ENCODE measurements around the gene RSPH6A.

Gene RSPH6A

DNA sequence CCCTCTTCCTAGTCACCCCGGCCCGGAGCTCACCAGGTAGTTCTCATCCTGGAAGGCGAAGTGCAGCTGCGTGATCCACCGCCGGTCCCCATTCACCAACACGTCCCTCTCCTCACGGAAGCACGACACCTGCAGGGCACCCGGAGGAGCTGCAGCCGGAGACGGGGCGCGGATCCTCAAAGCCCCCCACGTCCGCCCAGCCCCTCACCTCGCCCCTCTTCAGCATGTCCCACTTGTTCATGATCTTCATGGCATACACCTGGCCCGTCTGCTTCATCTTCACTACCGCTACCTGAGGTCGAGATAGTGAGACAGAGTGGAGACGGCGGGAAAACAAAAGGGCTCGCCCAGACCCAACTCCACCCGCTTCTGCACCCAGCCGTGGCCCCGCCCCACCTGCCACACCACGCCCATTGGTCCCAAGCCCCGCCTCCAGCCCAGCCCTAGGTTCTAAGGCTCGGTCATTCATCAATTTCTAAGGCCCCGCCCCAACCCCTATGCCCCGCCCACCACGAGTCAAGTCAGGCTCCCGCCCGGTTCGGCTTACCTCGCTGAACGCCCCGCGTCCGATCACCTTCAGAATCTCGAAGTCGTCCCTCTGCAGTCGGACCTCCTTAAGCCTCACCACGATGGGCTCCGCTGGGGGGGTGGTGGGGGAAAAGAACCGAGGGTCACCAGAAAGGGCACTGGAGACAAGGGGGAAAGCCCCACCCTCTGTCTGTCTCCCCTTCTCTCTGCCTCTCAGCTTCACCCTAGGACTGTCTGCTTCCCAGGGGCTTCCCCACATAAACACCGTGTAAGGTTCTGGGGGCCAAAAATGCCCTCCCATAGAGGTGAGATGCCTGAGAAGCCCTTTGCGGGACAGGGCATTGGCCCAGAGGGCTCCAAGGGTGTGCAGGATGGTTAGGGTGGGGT lies 35.6 kb downstream of the RSPH6A start:
- no peak for DNase-seq

DNA sequence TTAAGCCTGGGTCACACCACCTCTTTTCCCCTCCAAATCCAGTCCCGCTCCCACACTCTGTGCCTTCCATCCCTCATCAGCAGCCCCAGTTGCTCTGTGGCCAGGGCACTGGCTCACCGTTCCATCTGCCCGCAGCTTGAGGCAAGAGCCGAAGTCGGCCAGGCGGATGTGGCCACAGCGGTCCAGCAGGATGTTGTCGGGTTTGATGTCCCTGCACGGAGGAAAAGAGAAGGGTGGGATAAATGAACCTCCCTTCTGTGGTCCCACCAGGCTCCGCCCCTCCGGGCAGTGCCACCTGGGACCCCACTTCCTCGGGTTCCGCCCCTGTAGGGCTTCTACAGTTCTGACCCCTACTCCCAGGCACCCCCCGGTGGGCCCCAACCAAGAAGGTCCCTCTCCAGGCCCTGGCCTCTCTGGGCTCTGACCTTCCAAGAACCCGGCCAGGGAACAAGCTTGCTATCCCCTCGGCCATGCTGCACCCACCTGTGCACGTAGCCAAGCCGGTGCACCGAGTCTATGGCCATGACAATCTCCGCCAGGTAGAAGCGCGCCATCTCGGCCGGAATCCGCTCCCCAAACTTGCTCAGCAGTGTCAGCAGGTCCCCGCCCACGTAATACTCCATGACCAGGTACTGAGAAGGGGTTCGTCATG lies 37.0 kb downstream of the RSPH6A start:
- DNase-seq: no peak

DNA sequence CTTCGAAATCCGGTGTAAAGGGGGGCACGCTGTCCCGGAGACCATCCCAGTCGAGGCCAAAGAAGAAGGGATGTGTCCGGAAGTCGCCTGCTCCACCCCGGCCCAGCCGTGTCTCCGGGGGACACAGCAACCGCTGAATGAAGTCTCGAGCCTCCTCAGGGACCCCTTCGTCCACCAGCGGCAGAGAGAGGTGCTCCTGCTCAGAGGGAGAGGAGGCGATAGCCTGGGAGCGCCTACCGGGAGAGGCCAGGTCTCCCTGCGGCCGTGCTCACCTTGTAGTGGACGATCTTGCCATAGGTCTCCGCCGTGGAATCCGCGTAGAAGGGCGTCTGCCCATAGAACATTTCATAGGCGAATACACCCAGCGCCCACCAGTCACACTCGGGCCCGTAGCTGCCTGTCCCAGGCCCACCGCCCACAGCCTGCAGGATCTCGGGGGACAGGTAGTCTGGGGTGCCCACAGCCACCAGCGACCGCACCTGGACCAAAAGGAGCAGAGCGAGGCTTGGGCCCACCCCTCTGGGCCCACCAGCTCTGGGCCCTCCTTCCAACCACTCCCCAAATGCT lies 37.6 kb downstream of the RSPH6A start:
- no peak for DNase-seq

DNA sequence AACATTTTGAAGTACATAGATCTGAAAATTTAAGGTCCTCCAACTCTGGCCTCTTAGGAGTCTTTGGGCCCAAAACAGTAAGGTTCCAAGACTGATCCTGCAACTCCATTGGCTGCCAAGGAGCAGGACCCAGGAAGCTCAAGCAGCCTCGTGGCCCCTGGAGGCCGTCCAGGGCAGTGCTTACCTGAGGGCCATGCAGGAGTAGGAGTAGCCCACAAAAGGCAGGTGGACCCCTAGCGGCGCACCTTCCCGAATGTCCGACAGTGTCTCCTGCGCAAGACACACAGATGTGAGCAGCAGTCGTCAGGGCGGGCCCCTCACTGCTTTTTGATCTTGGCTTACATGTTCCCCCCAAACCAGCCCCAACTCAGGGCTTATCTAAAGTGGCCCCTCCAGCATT lies 40.3 kb downstream of the RSPH6A start:
- DNase-seq: no peak

DNA sequence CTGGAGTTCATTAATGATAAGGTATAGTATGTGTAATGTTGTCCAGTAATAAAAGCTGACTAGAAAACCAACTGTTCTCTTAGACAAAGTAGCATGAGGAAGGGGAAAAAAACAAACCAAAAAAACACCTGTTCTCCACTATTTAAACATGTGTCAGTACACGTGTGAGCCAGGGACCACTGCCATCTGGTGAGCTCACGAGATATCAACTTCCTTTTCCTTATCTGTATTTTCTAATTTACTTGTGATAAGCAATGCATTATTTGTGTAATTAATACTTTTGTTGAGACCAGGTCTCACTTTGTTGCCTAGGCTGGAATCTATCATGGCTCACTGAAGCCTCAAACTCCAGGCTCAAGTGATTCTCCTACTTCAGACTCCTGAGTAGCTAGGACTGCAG lies 41.7 kb downstream of the RSPH6A start:
- DNase-seq: no peak

DNA sequence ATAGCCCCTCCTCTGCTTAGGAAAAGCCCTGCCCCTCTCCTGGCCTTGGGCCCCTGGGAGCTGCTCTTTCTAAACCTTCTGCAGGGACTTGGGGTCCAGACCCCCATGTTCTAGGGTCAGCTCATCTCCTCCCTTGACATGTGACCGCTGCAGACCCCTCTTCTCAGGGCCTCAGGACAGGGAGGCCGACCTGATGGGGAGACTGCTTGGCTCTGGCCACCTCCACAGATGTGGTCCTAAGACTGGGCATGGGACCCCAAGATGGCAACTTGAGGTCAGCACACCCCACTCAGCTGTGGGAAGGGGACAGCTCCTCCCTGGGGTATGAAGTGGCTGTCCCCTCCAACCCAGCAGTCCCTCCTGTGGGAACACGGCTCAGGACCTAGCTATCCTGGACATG lies 42.2 kb downstream of the RSPH6A start:
- no peak for DNase-seq

DNA sequence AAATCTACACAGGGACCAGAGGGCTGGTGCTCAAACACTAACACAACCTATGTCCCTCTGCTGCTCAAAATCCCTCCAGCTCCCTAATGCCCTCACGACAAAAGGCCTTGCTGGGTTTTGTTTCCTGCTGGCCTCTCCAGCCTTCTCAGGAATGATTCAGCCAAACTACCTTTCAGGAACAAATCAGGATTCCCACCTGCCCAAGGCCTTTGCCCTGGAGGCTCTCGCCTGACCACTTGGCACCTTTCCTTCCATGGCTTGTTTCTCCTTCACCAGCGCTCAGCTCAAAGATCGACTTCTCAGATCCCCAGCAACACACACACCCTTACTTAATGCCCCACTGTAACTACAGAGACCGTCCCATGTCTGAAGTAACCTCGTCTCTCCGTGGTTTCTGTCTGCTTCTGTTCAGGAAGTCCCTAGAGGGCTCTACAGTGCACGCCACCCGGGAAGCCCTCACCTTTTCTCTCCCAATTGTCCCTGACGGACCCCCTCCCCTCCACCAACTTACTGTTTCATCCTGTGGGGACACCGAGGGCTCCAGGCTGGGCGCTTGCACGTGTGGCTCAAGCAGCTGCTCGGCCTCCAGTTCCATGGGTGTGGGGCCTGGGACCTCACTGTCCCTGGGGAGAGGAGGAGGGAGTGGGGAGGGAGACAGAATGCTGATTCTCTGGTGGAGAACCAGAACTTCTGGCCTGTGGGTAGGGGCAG lies 42.8 kb downstream of the RSPH6A start:
- no peak for DNase-seq

DNA sequence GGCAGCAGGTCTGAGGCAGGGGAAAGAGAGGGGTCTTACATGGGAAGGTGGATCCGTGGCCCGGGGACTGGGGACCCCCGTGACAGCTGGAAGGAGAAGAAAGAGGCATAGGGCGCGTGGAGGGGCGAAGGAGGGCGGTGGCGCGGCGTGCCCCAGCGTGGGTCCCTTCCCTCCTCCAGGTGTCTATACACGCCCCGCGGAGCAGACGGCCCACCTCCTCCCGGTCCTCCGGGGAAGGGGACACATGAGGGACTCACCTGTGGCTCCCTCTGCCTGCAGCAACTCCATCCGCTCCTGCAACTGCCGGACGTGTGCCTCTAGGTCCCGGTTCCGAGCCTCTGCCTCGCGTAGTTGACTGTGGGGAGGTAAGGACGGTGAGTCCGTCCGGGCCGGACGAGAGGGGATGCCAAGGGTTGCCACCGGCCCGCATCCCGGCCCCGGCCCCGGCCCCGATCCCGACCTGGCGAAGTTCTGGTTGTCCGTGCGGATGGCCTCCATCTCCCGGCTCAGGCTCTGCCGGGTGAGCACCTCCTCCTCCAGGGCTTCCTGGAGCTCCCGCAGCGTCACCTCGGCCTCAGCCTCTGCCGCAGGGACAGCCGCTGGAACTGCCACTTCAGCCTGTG lies 43.7 kb downstream of the RSPH6A start:
- DNase-seq: no peak

DNA sequence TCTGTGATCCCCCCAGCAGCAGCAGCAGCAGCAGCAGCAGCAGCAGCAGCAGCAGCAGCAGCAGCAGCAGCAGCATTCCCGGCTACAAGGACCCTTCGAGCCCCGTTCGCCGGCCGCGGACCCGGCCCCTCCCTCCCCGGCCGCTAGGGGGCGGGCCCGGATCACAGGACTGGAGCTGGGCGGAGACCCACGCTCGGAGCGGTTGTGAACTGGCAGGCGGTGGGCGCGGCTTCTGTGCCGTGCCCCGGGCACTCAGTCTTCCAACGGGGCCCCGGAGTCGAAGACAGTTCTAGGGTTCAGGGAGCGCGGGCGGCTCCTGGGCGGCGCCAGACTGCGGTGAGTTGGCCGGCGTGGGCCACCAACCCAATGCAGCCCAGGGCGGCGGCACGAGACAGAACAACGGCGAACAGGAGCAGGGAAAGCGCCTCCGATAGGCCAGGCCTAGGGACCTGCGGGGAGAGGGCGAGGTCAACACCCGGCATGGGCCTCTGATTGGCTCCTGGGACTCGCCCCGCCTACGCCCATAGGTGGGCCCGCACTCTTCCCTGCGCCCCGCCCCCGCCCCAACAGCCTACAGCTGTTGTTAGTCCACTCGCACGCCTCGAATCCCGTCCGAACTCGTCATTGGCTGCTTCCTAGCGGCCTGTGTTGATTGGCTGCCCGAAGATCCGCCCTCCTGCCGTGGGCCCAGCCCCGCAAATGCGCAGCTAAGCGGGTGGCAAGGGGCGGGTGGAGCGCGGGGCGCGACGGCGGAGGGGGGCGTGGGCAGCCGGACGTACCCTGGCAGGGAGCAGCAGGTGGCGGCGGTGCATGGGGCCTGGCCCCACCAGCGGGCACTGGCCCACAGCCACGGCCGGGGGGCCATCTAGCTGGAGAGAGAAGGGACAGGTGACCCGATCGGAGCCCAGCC lies 44.7 kb downstream of the RSPH6A start:
- peak; percentile 70 for DNase-seq

DNA sequence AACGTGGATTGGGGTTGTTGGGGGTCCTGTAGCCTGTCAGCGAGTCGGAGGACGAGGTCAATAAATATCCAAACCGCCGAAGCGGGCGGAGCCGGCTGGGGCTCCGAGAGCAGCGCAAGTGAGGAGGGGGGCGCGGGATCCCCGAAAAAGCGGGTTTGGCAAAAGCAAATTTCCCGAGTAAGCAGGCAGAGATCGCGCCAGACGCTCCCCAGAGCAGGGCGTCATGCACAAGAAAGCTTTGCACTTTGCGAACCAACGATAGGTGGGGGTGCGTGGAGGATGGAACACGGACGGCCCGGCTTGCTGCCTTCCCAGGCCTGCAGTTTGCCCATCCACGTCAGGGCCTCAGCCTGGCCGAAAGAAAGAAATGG lies 45.3 kb downstream of the RSPH6A start:
- no peak for DNase-seq

DNA sequence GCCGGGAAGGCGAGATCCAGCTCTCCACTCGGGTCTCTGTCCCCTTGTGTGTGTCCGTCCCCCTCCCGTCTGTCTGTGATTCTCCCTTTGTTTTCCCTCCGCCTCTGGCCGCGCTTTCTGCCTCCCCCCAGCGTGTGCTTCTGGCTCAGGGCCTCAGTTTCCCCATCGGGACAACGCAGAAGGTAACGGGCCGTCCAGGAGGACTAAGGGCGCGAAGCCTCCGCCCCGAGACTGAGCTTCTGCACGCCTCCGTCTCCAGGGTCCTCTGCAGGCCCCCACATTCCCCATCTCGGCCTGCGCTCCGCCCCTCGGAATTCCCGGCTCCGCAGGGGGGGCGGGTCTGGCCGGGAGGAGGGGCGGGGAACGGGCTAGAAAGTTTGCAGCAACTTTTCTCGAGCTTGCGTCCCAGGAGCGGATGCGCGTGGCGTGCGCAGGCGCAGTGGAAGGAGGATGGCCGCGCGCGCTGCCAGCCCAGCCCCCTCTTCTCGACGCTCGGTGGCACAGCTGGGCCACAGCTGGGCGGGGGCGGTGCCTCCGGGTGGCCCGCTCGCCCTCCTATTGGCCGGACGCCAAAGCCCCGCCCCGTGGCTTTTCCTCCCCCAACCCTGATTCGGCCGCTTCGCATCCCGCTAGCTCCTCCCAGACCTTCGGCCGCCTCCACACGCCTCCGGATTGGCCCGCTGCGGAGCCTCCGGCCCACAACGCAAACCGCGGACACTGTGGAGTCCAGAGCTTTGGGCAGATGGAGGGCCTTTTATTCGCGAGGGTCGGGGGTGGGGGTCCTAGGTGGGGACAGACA lies 45.9 kb downstream of the RSPH6A start, which contains the start of gene SIX5:
Gene SIX5 (minus strand): TSS at position 269 of the 799 bp plus-strand sequence. CDS start 408 bp downstream, outside the sequence.
- DNase-seq: no peak

DNA sequence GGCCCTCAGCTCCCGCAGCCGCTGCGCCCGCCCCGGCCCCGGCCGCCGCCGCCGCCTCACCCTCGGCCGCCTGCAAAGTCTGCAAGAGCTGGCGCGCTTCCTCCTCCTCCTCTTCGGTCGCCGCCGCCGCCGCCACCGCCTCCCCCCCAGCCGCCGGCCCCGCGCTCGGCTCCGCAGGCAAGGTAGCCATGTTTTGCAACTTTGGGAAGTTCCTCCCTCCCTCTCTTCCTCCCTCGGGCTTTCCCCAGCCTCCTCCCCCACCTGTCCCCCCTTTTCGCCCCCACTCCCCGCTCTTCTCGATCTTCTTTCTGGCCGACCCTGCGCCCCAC lies 46.5 kb downstream of the RSPH6A start:
- DNase-seq: no peak

DNA sequence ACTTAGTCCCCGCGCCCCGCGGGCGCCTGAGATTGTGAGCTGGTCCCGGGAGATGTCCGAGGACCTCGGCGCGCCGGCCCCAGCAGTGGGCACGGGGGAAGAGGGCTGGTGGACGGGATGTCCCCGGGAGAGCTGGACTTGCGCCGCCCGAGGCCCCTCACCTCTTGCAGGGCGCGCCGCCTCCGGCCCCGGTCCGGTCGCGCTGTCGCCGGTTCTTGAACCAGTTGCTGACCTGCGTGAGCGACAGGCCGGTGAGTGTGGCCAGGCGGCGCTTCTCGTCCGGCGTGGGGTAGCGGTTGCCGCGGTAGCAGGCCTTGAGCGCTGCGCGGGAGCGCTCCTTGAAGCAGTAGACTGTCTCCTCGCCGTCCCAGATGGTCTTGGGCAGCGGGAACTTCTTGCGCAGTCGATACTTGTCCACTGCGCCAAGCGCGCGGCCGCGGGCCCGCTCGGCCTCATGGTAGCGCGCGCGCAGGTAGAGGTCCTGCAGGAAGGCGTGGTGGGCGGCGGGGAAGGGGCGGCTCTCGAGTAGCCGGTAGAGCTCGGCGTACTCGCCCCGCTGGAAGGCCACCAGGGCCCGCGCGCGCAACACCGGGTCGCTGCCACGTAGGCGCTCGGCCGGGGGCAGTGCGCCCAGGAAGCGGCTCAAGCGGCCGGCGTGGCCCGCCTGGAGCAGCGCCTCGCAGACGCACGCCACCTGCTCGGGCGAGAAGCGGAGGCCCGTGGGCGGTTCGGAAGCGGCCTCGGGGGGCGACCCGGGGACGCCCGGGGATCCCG lies 47.0 kb downstream of the RSPH6A start:
- no peak for DNase-seq

DNA sequence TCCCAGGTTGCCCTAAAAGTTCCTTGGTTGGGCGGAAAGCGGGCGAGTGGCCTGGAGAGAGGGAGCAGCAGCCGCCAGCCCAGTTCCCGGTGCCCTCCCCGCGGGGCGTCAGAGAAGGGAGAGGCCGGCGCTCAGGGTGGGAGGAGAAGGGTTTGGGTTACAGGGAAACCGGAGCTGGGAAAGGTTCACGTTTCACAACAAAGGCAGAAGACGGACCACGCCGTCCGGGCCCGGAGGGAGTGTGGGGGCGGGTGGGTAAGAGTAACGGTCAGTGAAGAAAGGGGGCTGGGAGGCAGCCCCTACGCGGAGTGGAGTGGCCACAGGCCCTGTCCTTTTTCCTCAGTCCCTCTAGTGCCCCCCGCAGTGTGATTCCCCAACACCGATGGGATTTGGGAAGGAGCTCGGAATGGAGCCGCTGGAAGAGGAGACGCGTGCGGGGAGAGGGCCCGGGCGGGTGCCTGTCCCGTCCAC lies 47.7 kb downstream of the RSPH6A start:
- DNase-seq: no peak

DNA sequence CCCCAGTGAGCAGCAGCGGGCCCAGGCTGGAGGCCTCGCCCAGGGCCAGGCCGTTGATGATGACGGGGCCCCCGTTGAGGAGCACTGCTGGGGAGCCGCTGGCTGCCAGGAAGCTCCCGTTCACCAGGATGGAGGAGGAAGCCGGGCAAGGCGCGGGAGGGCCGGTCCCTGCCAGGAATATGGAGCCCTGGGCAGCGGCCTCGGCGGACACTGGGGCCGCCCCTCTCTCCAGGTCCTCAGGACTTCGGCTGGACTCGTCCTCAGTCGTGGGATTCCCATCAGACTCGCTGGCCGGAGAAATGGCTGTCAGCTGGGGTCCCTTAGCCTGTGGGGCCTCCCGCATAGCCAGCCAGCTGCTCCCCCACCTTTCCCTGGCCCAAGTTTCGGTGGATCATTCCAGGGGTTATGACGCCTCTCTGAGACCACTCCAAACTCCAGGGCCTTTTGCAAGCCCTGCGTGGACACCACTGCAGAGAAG lies 48.2 kb downstream of the RSPH6A start:
- no peak for DNase-seq

DNA sequence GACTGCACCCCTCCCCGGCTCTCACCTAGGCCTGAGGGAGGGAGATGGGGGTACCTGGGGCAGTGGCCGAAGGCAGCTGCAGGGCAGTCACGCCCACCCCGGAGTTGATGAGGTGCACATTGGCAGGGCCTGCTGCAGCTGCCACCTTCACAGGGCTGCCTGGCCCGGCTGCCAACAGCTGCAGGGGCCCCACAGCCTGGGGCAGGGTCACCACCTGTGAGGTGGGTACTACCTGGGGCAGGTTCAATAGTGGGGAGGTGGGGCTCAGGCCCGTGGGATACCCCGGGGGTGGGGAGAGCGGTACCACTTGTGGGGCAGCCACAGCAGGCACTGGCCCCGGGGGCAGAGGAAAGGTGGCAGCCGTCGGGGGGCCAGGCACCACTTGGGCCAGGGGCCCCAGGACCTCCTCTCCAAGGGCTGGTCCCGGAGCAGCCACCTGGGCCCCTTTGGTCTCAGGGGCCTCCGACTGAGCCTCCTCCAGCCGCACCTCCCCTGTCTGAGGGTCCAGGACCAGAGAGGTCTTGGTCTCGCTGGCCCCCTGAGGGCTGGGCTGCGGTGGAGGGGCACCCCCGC lies 48.7 kb downstream of the RSPH6A start:
- no peak for DNase-seq

DNA sequence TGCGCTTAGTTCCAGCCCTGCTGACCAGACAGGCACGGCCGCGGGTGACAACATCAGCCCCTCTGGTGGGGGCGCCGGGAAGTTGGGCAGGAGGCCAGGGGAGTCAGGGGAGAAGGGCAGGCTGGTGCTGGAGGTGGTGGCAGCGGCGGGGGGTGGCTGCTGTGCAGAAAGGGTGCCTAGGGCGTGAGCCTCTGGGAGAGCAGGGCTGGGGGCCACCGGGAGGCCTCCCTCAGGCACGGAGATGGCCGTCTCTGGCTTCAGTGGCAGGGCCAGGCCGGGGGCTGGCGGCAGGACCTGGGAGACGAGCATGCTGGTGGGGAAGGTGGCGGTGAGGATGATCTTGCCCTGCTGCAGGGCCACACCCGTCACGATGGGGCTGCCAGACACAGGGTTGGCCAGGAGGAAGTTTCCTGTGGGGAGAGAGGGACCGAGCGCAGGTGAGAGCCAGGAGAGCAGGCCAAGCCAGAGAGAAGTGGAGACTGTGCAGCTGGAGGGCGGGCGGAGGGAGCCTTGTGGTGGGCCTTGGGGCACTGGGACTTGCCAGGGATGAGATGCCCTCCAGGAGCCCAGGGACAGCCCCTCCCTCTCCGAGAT lies 49.3 kb downstream of the RSPH6A start:
- DNase-seq: no peak

DNA sequence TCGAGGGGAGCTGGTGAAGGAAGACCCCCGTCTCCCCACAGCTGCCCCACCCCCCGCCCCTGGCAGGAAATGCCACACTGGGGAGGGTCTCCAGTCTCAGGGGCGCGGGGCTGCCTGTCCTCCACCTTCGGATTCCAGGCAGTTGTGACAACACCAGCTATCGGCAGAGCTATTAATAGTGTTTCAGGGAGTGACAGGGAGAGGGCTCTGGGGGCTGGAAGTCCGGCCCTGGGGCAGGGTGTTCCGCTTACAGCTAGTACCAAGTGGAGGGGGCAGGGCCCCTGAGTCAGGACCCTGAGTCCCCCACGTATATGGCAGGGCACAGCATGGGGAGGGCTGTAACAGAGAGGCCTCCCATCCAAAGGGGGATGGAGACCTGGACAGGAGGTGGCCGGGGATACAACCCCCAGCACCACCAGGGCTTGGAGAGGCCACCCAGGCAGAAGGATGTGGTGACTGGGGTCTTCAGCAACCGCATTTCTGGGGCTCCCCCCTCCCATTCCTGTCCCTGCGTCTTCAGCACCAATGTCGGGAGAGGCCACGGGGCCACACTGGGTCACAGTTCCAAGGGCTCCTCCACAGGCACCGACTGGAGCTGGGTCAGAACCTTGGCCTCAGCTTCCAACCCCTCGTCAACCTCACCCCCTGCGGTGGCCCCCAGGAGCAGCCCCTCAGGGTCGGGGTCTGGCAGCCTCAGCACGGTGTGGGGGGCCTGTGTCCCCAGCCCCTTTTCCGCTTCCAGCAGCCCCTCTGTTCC lies 50.0 kb downstream of the RSPH6A start:
- DNase-seq: no peak

Measured in cortex of kidney (tissue), 1 donor.